IPS DF 6.9 (cell line): ENCODE results near the gene MCM8.

Experiments
- DNase-seq: peaks from one replicate; pipeline ENCODE4 v3.0.0-alpha.2; 2013; ENCODE audit warnings: low read depth, low spot score
- H3K27ac ChIP-seq: one replicate; pipeline ENCODE4 v1.5.1; 2013; ENCODE audit warnings: low read length, control low read depth
- H3K27me3 ChIP-seq: 2 replicates; pipeline ENCODE4 v1.6.1; 2013; ENCODE audit warnings: mild to moderate bottlenecking, low read length; ENCODE audit not compliant: control insufficient read depth, insufficient read depth
- H3K36me3 ChIP-seq: 2 replicates; pipeline ENCODE4 v1.6.1; 2013; ENCODE audit warnings: low read length; ENCODE audit not compliant: control insufficient read depth, insufficient read depth
- H3K4me1 ChIP-seq: 2 replicates; pipeline ENCODE4 v1.6.1; 2013; ENCODE audit warnings: low read length; ENCODE audit not compliant: control insufficient read depth, insufficient read depth
- H3K4me3 ChIP-seq: 2 replicates; pipeline ENCODE4 v1.5.1; 2013; ENCODE audit warnings: mild to moderate bottlenecking, low read length
- H3K9me3 ChIP-seq: 2 replicates; pipeline ENCODE4 v1.6.1; 2013; ENCODE audit warnings: low read length, inconsistent platforms; ENCODE audit not compliant: control insufficient read depth, insufficient read depth
- WGBS: extraction: QIAGEN DNeasy Blood & Tissue Kit; methylation state at CpG from one replicate; pipeline ENCODE4 v1.1.7; 2013; ENCODE audit warnings: mixed read lengths, missing lambda C conversion rate; ENCODE audit not compliant: insufficient read length, insufficient coverage; 5-methylcytosine and 5-hydroxymethylcytosine counted together

The MCM8 gene

DNA sequence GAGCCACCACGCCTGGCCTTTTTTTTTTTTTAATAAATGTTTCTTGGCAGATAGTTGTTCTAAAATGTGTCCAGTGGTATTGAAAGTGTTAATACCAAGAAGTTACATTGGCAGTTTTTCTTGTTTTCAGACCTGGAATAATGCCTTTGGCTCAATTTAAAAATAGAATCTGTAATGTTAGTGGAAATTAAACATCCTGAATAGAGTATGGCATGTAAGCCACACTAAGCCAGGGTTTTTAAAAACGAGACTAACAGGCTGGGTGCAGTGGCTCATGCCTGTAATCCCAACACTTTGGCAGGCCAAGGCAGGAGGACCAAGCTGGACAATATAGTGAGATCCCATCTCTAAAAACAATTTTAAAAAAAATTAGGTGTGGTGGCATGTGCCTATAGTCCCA is 25.3 kb downstream of the MCM8 start:
- no peak overlapping the region for H3K27ac ChIP-seq
- H3K4me3 ChIP-seq, result no peak overlapping the region
- no CpG with 5 or more reads among the region's 2 CpGs for WGBS
- no peaks in the 10 kb centered on the region for H3K4me1 ChIP-seq
- no peak for DNase-seq
- H3K27me3 ChIP-seq, result peaks cover under 1% of the 10 kb centered on the region; the same call in 1 of the 2 replicates
- peaks cover 9% of the 10 kb centered on the region; the same call in 1 of the 2 replicates for H3K36me3 ChIP-seq
- H3K9me3 ChIP-seq, result no peaks in the 10 kb centered on the region

DNA sequence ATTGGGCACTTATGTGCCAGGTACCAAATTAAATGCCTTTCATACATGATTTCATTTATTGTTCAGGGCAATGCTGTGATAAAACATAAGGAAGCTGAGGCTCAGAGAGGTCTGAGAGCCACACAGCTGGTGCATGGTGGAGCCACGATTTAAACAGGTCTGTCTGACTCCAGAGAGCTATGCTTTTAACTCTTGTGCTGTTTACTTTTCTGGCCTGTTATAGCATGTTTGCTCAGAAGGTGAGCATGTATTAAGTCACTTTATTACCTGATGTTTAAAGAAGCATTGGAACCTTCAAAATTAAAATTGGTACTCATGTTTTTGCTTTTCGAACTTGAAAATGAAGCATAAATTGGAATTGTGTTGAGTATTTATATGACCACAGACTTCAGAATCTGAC is 26.8 kb downstream of the MCM8 start:
- Histone ChIP-seq H3K27me3 (no peaks in the 10 kb centered on the region), H3K4me3 (no peak overlapping the region), H3K9me3 (no peaks in the 10 kb centered on the region), H3K4me1 (no peaks in the 10 kb centered on the region), H3K27ac (no peak overlapping the region), H3K36me3 (peaks cover 9% of the 10 kb centered on the region; the same call in 1 of the 2 replicates)
- DNase-seq, result no peak
- no CpG with 5 or more reads among the region's 2 CpGs for WGBS

DNA sequence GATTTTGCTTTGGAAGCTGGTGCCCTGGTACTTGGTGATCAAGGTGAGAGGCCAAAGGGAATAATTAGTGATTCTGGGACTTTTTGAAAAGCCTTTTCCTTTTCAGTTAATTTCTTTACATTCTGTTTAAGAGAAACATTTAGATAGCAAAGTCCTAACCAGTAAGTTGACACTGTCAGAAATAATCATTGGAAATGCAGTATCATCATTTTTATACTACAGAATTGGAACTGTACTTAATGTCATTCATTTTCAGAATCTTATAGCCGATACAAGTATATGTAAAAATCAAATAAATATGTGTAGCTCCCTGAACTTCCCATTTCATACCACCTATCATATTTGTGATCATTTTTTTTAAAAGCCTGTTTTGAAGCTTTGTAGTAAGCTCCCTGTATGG is 27.5 kb downstream of the MCM8 start:
- H3K27me3 ChIP-seq, result no peaks in the 10 kb centered on the region
- no peak for DNase-seq
- peaks cover 9% of the 10 kb centered on the region; the same call in 1 of the 2 replicates for H3K36me3 ChIP-seq
- no peak overlapping the region for H3K4me3 ChIP-seq
- H3K4me1 ChIP-seq, result no peaks in the 10 kb centered on the region
- no CpG with 5 or more reads among the region's 1 CpG for WGBS
- H3K27ac ChIP-seq, result no peak overlapping the region
- no peaks in the 10 kb centered on the region for H3K9me3 ChIP-seq

DNA sequence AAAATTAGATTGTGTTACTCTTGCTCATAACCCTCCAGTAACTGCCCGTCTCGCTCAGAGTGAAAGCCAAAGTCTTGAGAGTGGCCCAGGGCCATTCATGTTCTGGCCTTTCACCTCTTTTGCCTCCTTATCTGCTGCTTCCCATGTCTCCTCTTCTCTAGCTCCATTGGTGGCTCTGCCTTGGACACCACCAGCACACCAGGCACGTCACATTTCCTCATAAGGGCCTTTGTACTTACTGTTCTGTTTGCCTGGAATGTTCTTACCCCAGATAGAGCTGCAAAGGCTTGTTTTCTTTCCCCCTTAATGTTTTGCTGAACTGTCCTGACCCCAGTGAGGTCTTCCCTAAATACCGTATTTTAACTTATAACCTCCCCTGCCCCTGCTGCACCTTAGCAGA is 29.3 kb downstream of the MCM8 start:
- Histone ChIP-seq H3K9me3 (no peaks in the 10 kb centered on the region), H3K36me3 (peaks cover 8% of the 10 kb centered on the region; the same call in 1 of the 2 replicates), H3K4me1 (no peaks in the 10 kb centered on the region), H3K4me3 (no peak overlapping the region), H3K27me3 (no peaks in the 10 kb centered on the region), H3K27ac (no peak overlapping the region)
- WGBS, result no CpG with 5 or more reads among the region's 4 CpGs
- DNase-seq, result no peak

DNA sequence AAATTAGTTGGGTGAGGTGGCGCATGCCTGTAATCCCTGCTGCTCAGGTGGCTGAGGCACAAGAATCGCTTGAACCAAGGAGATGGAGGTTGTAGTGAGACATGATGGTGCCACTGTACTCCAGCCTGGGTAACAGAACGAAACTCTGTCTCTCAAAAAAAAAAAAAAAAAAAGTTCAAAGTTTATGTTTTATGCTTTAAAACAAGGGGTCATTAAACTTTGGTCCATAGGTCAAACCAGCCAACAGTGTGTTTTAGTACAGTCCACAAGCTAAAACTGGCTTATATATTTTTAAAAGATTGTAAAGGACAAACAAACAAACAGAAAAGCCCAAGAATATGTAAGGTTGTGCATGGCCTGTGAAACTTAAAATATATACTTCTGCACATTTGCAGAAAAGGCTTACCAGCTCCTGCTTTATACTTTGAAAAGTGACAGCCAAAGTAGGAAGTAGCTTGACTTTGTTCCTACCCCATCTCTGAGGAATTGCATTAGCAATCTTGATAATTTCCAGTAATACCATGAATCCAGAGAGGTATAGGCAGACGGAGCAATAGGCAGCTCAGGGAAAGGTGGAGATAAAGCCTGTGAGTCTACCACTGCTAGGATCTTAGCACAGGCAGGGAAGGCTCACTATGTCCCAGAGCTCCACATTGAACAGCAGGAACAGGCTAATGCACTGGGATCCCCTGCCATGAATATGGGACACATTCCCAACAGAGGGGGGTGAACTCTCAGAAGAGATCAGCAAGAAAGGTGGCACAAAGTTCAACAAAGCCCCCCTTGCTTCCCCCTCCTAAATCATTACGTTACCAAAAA is 30.5 kb downstream of the MCM8 start:
- H3K4me3 ChIP-seq, result no peak overlapping the region
- DNase-seq, result no peak
- no peaks in the 10 kb centered on the region for H3K9me3 ChIP-seq
- no peaks in the 10 kb centered on the region for H3K4me1 ChIP-seq
- no peaks in the 10 kb centered on the region for H3K27me3 ChIP-seq
- no peak overlapping the region for H3K27ac ChIP-seq
- WGBS, result no CpG with 5 or more reads among the region's 5 CpGs
- peaks cover 6% of the 10 kb centered on the region; the same call in 1 of the 2 replicates for H3K36me3 ChIP-seq

DNA sequence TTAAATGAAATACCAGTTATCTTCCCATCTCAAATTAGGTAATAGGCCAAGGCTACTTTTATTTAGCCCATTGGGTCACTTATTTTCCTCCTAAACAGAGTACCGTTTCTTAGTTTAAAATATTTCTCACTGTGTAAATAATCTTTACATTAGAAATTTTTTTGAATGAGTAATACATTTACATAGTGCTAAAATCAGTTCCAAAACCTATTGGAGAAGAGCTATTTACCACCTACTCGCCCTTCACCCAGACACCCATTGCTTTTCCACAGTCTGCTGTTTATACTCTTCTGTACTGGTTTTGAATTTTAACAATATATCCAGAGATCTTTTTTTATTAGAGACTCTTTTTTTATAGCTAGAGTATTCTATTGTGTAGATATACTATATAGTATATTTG is 36.9 kb downstream of the MCM8 start:
- Histone ChIP-seq H3K27ac (no peak overlapping the region), H3K27me3 (no peaks in the 10 kb centered on the region), H3K4me1 (no peaks in the 10 kb centered on the region), H3K9me3 (no peaks in the 10 kb centered on the region), H3K36me3 (peaks cover 6% of the 10 kb centered on the region; the same call in 1 of the 2 replicates), H3K4me3 (no peak overlapping the region)
- no peak for DNase-seq
- WGBS, result no CpG with 5 or more reads among the region's 2 CpGs

DNA sequence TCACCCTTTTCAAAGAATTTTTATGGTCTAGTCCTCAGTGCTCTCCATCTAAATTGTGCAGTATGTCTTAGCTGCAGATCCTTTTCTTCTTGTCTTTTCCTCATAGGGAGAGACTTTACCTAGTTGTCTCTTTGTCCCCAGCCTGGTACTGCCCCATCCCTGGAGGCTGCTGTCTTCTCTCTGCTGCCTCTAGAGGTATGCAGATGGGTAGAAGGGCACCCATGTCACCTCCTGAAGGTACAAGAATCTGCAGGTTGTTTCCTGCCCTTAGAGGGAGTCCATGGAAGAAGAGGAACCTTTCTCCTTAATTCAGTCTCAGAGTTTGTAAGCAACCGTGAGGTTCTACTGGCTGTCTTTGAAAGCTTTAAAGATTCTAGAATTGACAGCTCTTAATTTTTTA is 39.1 kb downstream of the MCM8 start:
- no peaks in the 10 kb centered on the region for H3K27me3 ChIP-seq
- no peaks in the 10 kb centered on the region for H3K9me3 ChIP-seq
- H3K4me1 ChIP-seq, result no peaks in the 10 kb centered on the region
- no peak for DNase-seq
- WGBS, result no CpG with 5 or more reads among the region's 1 CpG
- H3K36me3 ChIP-seq, result peaks cover 6% of the 10 kb centered on the region; the same call in 1 of the 2 replicates
- no peak overlapping the region for H3K4me3 ChIP-seq
- no peak overlapping the region for H3K27ac ChIP-seq

DNA sequence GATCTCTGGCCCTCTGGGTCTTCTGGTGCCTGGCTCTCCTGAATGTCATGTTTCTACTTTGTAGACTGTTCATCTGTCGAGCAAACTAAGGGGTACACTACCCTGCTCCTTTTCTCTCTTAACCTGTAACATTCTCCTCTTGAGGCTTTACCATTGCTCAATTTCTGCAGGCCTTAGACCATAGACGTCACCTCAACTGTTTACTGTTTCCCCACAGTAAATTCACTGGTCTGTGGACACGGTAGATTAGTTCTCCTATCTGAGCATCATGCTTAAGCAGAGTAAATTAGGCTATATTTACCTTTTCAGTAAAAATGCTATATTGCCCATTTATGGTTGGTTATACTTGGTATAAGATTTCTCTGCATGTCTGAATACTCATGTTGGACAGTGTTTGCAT is 40.5 kb downstream of the MCM8 start:
- no CpG with 5 or more reads among the region's 3 CpGs for WGBS
- H3K27ac ChIP-seq, result no peak overlapping the region
- peaks cover 11% of the 10 kb centered on the region; the same call in 1 of the 2 replicates for H3K36me3 ChIP-seq

DNA sequence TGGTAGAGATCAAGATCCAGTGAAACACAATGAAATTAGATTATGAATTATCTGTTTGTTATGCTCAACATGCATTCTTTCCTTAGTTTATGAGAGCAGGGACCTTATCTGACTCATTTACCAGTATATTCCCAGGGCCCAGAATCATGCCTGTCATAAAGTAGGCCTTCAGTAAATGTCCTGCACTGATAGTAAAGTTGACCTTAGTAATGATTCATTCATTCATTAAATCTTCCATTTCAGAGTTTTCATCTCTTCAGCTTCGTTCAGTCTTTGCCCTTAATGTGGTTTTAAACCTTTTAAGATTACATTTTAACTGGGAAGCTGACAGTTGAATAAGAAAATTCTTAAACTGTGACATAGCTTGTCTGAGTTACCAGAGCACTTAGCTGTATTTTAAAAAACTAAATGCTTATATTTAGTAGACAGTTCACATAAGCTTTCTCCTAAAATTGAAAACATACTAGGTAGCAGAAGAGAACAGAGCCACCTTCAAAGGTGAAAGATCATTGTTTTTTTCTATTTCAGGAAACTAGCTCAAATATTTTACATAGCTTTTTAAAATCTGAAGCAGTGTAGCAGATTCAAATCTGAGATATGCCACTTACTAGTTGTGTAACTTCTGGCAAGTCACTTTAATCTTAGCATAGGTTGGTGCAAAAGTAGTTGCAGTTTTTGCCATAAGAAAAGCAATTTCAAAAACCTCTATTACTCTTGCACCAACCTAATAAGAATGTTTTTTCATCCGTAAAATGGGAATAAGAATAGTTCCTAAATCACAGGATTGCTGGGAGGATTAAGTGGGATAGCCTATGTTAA is 41.4 kb downstream of the MCM8 start:
- Histone ChIP-seq H3K27me3 (no peaks in the 10 kb centered on the region), H3K4me3 (no peak overlapping the region), H3K36me3 (peaks cover 9% of the 10 kb centered on the region; the same call in 1 of the 2 replicates), H3K9me3 (no peaks in the 10 kb centered on the region), H3K4me1 (no peaks in the 10 kb centered on the region), H3K27ac (no peak overlapping the region)
- WGBS, result no CpG with 5 or more reads among the region's 2 CpGs
- no peak for DNase-seq

More for the DNA sequence above, 40.5 kb downstream of the MCM8 start:
- Histone ChIP-seq H3K4me1 (no peaks in the 10 kb centered on the region), H3K27me3 (no peaks in the 10 kb centered on the region), H3K4me3 (no peak overlapping the region), H3K9me3 (no peaks in the 10 kb centered on the region)
- DNase-seq, result no peak

DNA sequence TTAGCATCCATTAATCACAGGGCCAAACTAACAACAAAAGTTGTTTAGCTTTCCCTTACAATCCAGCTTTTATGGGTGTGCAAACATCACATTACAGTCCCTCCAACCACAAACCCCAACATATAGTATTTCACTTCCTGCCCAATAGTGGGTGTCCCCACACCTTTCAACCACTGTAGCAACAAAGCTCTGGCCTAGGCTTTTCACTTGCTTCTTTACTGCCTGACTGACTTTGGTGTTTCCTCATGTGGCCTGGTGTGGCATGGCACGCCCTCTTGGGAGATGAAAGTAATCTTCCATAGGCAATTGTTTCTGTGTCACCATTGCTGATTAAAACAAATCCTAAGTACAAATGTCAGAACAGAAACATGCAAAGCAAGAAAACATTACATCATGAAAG is 46.3 kb downstream of the MCM8 start:
- H3K27ac ChIP-seq, result no peak overlapping the region
- no peak for DNase-seq
- H3K36me3 ChIP-seq, result peaks cover 5% of the 10 kb centered on the region; the same call in 1 of the 2 replicates
- H3K4me1 ChIP-seq, result no peaks in the 10 kb centered on the region
- no CpG with 5 or more reads among the region's 1 CpG for WGBS
- H3K9me3 ChIP-seq, result no peaks in the 10 kb centered on the region
- H3K27me3 ChIP-seq, result no peaks in the 10 kb centered on the region
- H3K4me3 ChIP-seq, result no peak overlapping the region
